Kasumi-1 (cell line): Measurements from ENCODE around the gene ATP6V0A1.

Experiments
- DNase-seq, 2 experiments: peaks; one replicate each; lab custom pipeline; 2025; lab: John Stamatoyannopoulos, UW

The ATP6V0A1 gene

DNA sequence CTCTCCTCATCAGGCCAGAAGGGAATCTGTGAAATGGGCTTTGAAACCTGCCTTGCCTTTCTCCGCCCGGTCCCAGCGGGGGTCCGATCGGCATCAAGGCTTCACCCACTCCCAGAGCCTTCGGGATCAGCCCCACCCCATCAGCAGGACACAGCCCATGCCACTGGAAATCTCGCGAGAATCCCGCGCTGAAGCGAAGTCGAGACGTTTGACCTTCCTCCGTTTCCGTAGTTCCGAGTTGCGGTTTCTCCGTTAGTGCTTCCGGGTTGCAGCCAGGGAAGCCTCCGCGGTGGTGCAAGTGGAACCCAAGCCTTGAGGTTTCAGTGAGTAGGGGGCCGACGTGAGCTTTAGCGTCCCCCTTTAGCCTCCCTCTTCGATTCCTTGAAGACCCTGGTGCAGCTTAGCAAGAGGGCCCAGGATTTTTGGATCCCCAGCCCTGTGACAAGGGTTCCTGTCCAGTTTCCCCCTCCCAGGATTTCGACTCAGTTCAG is 103.3 kb downstream of the ATP6V0A1 start, which contains the start of gene COASY:
TSS of gene COASY (plus strand) at position 252 of the 491 bp plus-strand sequence. CDS start 475 bp downstream, outside the sequence.
- DNase-seq = peak; percentile 94 to 95

DNA sequence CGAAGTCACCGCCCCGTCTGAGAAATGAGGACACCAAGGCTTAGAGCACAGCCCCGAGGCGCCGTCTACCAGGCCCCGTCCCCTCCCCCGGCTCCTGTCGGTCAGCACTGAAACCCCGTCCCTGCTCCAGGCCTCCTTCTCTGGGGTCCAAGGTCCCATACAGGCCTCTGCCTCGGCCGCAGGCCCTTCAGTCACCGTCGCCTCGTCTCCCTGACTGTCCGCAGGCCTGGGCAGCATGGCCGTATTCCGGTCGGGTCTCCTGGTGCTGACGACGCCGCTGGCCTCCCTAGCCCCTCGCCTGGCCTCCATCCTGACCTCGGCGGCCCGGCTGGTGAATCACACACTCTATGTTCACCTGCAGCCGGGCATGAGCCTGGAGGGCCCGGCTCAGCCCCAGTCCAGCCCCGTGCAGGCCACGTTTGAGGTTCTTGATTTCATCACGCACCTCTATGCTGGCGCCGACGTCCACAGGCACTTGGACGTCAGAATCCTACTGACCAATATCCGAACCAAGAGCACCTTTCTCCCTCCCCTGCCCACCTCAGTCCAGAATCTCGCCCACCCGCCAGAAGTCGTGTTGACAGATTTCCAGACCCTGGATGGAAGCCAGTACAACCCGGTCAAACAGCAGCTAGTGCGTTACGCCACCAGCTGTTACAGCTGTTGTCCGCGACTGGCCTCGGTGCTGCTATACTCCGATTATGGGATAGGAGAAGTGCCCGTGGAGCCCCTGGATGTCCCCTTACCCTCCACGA is 103.9 kb downstream of the ATP6V0A1 start:
- peak in 1 of 2 experiments; percentile 21 for DNase-seq

DNA sequence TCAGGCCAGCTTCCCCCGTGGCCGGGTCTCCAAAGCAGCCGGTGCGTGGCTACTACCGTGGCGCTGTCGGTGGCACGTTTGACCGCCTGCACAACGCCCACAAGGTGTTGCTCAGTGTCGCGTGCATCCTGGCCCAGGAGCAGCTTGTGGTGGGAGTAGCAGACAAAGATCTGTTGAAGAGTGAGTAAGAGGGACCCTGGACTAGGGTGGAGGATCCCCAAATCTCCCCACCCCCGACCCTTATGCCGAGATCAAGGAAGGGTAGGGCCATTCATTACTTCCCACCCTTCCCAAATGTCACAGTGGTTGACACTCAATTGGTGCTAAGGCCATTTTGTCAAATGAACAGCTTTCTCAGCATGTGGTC is 104.4 kb downstream of the ATP6V0A1 start:
- no peak for DNase-seq

DNA sequence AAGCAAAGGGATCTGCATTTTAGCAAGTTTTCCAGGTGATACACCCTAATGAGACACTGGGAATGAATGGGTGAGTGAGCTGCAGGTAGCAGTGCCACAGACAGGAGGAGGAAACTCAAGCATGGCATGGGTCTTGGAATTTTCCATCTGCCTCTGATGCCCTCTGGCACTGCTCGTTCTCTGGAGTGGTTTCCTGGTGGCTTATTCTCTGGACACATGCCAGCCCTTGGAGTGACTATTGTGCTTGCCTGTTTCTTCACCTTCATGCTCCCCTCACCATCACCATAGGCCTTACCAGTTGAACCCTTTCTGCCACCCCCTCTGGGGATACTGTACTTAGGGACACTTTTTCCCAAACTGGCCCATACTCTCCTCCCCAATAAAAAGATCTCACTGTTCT is 104.9 kb downstream of the ATP6V0A1 start:
- no peak for DNase-seq

DNA sequence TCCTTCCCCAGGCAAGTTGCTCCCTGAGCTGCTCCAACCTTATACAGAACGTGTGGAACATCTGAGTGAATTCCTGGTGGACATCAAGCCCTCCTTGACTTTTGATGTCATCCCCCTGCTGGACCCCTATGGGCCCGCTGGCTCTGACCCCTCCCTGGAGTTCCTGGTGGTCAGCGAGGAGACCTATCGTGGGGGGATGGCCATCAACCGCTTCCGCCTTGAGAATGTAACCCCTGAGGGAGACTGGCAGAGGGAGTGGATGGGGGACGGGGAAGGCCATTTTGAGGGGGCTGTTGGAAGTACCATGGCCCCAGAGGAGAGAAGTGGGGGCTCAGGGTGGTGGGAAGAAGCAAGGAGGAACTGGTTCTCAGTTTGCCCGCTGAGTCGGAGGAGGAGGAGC is 105.3 kb downstream of the ATP6V0A1 start:
- DNase-seq = no peak

DNA sequence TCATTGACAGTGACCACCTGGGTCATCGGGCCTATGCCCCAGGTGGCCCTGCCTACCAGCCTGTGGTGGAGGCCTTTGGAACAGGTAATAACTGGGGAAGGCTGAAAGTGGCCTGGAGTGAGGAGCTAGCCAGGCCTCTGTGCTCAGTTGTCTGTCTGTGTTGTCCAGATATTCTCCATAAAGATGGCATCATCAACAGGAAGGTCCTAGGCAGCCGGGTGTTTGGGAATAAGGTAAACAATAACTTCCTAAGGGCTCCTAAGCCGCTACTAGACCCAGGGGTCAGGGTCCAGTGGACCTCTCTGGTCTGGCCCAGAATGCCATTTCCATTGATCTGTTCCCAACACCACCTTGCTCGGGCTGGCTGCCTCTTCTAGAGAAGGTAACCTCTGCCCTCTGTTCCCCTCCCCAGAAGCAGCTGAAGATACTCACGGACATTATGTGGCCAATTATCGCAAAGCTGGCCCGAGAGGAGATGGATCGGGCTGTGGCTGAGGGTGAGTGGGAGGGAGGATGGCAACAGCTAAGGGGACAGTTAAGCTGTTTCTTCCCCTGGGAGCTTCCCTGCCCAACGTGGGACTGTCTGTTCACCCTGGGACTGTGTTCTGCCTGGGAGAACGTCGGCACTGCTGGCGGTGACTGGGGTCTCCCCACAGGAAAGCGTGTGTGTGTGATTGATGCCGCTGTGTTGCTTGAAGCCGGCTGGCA is 106.3 kb downstream of the ATP6V0A1 start:
- no peak for DNase-seq

- no peak for DNase-seq
Measured at GRCh38 chr17:42565523-42566214, 107.0 kb downstream of the ATP6V0A1 start.

GRCh38 chr17:42566215-42566882 is 107.7 kb downstream of the ATP6V0A1 start:
- DNase-seq = no peak

- peak; percentile 77 to 78 for DNase-seq
Measured at GRCh38 chr17:42566883-42567573, 108.3 kb downstream of the ATP6V0A1 start, which contains the start of gene MLX. Gene MLX, plus strand, starts transcription at chr17:42567100. Its CDS starts 25 bp downstream, at chr17:42567125.

DNA sequence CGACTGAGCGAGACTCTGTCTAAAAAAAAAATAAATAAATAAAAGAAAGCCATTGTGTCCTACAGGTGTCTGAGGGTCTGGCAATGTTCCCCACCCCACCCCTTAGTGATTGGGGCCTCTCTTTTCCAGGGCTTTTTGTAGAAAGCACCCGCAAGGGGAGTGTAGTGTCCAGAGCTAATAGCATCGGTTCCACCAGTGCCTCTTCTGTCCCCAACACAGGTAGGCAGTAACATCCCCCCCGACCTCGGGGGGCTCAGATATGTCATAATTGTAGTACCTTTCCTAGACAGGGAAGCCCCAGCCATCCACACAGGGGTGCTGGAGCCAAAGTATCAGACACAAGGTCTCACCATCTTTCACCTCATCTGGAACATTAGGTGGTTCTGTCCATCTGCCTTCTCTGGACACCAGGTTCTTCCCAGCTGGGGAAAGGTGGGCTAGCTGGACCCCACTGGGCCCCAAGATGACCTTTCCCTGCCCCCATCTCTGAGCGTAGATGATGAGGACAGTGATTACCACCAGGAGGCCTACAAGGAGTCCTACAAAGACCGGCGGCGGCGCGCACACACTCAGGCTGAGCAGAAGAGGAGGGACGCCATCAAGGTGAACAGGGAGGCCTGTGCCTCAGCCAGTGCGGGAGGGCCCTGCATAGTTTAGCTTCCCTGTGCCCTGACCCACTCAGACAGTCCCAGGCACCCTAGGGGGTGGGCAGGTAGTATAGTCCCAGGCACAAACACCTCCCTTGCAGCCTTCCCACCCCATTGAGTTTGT is 109.8 kb downstream of the ATP6V0A1 start:
- no peak for DNase-seq

- no peak for DNase-seq
Measured at GRCh38 chr17:42571435-42572225, 113.0 kb downstream of the ATP6V0A1 start.
